HS-27A (cell line): Measurements from ENCODE around the gene GARS1.
"Not testable (repeated sequence)": the region's sequence is repeated elsewhere in the genome, so short reads cannot be mapped to it uniquely, and the experiment has no call there.

ENCODE experiments used
- DNase-seq: peaks from one replicate; pipeline ENCODE4 v3.0.0-alpha.2; 2012; ENCODE audit warnings: low read depth, missing footprints

GARS1 gene

DNA sequence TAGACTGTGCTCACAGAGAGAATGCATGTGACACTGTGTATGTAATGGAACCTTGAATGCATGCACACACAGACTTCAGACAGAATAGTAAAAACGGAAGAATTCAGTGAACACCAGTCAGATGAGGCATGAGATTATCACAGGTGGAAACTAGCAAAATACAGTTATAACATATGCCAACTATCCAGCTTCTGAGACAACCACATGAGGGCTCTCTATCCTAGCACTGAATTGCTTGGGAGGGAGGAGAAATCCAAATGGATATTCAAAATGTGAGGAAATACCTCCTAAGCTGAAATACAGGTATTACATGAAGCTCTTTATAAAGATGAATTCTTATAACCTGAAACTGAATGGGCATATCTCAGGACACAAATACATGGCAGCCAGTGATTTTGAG, 30.6 kb downstream of the GARS1 start:
- DNase-seq: no peak

DNA sequence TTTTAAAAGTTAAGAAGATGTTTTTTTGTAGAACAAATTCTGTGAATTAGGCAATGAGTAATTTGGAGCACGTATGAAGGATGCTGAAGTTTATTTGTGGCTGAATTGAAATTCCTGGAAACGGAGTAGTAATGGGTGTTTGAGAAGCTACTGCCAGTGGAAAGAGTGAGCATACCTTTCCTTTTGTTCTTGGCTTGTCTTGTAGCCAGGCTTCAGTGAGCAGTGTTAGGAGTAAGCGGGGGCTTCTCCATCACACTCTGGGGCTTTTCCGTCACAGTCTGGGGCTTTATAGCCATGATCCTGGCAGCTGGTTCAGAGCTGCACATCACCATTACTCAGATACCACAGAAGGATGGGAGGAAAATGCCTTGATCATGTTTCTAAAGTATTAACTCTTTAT, 32.3 kb downstream of the GARS1 start:
- no peak for DNase-seq

DNA sequence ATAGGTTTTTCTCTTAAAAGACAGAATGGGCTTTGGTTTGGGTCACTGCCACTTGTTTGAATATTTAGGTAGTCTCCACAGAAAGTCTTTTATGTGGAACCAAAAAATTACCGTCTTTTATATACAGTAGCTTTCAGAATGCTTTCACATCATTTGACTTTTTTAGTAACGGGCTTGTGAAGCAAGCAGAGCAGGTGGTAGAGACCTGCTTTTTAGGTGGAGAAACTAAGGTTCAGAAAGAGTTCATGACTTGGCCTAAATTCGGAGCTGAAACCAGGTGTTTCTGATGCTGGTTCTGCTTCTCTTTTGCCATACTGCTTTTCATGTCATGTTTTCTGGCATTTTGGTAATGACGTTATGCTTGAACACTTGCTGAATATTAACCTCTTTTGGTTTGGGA, 36.3 kb downstream of the GARS1 start:
- DNase-seq: no peak

DNA sequence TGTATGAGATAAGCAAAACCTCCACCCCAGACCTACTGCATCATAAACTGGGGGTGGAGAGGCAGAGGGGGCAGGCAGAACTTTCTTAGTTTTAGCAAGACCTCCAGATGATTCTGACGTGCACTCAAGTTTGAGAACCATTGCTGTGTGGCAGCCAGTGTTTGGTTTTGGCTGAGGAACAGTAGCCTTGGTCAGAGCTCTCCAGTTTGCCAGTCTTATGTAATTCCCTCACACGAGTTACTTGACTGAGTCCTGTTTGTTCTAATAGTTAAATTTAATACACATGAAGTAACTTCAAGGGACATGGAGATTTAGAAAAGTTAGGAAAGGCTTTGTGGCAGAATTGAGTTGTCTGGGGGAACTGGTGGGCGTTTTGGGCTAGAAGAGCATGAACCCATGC, 38.5 kb downstream of the GARS1 start:
- no peak for DNase-seq

DNA sequence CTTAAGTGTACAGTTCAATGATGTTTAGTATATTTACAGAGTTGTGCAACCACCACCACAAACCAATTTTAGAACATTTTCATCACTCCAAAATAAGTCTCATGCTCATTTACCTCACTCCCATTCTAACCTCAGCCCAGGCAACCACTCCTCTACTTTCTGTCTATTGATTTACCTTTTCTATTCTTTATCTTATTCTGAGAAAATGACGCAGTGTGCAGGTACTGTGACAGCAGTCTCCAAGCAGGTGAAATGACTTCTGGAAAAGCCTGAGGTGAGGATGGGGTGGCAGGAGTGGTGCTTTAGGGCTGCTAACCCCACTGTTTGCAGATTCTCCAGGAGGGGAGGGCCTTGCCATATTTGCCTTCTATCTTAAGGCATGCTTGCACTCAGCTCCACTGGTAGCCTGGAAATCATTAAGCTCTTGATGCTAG, 39.5 kb downstream of the GARS1 start:
- DNase-seq: no peak

DNA sequence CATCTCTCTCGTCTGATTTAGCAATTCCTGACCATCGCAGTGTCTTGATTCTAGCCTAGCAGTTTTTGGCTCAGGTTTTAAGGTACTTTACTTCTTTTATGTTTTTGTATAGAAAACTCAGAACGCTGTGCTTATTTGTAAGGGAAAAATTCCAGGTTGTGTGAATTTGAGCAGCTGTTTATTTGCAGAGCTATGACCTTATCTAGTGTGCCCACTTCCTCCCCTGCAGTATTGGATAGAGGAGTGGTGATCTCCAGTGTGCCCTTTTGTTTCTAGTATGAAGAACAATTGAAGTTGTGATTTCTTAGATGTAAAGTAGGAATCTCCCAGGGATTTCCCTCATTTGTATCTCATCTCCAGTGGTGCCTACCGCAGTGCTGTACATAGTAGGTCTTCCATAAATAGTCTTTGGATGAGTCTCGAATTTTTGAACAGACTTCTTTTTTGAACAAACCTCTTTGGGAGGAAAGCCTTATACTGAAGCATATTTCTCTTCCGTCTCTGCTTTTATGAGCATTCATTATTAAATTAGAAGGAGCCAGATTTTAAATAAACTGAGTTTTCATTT, 40.0 kb downstream of the GARS1 start:
- no peak for DNase-seq

DNA sequence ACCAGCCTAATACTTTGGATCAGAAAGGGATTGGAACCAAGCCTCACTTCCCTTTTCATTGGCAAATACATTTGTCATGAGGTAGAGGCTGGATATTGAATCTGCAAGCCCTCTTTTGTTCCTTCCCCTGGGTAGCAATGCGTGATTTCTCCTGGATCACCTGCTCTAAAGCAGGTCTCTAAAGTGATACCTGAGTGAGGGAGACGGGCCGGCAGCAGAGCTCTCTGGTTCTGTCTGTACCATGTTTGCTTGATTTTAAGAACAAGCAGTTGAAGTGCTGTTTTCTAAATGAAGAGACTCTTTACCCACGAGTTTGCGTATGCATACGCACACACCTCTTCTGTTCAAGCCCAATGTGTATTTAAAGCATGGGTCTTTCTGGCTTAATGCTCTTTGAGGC, 41.1 kb downstream of the GARS1 start:
- no peak for DNase-seq

DNA sequence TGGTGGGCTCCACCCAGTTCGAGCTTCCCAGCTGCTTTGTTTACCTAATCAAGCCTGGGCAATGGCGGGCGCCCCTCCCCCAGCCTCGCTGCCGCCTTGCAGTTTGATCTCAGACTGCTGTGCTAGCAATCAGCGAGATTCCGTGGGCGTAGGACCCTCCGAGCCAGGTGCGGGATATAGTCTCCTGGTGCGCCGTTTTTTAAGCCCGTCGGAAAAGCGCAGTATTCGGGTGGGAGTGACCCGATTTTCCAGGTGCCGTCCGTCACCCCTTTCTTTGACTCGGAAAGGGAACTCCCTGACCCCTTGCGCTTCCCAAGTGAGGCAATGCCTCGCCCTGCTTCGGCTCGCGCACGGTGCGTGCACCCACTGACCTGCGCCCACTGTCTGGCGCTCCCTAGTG, 47.6 kb downstream of the GARS1 start:
- not testable (repeated sequence) for DNase-seq

DNA sequence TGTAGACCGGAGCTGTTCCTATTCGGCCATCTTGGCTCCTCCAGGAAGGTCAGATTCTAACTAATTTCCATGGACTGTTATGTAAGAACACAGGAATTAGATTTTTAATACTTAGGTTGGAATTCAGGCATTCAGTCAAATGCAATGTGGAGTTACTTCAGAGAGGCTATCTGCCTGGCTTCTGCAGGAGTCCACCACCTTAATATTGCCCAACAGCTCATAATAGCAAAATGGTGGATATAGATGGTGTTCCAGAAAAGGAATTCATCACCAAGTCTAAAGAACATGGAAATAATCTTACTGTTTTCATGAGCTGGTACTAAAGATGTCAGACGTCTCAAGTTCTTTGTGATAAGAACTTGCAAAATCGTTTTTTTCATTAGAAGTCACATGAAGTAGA, 48.1 kb downstream of the GARS1 start:
- no peak for DNase-seq

DNA sequence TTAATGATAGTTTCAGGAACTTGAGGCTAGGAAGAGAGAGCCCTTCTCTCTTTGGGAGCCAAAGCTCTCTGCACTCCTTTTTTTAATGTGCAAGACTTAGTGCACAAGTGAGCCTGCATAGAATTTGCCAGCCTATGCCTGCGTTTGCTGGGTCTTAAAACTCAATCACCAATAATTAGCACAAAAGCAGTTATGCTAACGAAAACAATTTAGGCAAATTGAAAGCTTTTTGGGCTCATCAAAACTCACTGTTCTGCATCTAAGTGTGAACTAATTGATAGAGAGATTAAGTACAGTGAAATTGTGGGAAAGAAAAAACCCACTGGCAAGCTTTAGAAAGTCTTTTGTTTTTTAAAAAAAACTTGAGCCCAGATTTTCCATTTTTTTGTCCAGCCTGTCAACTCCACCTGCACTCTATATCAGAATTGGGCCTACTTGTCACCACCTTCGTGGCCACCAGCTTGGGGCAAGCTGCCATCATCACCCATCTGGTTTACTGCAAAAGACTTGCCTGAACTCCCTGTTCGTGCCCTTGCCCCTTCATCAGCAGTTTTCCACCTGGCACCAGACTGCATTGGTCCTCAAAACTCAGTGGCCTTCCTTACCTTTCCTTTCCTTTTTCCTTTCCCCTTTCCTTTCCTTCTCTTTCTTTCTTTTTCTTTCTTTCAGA, 49.7 kb downstream of the GARS1 start:
- no peak for DNase-seq

DNA sequence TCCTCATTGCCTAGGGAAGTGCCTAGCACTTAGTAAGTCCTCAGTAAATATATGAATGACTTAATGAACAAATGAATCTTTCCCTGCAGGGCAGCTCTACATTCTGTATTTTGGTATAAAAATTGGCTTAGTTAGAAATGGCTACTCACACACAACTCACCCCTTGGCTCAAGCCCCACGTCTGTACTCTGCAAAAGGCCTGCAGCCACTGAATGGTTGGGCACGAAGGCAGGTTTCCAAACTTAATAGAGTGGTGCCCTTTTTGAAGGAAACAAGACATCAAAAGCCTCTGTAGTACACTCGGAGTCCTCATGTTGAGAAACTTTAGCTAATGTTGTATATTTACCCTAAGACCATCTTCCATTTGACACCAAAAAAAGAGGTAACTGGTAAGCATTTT, 51.0 kb downstream of the GARS1 start:
- no peak for DNase-seq

DNA sequence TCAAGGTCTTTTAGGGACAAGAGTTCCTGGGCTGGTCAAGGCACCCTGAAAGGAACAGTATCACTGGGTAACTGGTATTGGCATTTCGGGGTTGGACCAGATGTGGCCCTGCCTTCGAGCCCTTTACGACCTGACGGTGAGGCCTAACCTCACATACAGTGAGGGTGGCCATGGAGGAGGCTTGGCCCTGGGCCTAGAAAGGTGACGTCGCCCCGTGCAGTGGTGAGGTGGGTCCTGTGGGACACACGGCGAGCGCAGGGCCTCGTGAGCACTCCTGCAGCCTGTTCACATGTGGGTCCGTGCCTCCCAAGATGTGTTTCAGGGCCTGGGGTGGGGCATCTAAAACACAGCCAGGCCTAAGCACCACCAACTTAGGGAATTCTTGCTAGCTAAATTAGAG, 51.5 kb downstream of the GARS1 start:
- DNase-seq: no peak

DNA sequence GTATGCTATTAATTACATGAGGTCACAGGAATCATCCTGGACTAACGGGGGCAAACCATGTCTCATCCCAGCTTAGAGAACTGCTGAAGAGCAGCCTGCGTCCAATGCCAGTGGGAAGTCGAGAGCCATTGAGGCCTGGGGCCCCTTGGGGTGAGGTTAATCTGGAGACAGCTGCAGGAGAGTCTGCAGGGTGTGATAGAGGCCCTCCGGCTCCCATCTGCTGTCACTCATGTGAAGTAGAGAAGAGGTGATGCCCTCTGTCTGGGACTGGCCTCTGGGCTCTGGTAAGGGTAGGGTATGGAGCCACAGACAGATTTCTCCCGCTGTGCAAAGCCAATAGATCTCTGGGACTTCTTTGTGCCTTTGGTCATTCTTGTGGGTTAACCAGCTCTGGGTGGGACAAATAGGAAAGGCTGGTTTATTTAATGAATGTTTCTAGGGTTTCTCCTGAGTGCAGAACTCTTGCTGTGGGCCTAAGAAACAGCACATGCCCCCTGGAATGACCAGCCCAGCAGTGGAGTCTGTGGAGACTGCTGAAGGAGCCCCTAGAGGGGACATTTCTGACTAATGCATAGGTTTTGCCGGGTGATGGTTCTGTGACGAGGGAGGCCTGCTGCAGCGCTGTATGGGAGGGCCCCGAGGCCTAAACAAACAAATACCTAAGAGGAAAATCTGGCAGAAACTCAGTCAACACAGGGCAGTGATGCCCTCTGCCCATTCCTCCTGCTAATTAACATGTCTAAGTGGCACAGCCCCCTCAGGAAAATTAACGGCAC, 53.1 kb downstream of the GARS1 start:
- DNase-seq: no peak

DNA sequence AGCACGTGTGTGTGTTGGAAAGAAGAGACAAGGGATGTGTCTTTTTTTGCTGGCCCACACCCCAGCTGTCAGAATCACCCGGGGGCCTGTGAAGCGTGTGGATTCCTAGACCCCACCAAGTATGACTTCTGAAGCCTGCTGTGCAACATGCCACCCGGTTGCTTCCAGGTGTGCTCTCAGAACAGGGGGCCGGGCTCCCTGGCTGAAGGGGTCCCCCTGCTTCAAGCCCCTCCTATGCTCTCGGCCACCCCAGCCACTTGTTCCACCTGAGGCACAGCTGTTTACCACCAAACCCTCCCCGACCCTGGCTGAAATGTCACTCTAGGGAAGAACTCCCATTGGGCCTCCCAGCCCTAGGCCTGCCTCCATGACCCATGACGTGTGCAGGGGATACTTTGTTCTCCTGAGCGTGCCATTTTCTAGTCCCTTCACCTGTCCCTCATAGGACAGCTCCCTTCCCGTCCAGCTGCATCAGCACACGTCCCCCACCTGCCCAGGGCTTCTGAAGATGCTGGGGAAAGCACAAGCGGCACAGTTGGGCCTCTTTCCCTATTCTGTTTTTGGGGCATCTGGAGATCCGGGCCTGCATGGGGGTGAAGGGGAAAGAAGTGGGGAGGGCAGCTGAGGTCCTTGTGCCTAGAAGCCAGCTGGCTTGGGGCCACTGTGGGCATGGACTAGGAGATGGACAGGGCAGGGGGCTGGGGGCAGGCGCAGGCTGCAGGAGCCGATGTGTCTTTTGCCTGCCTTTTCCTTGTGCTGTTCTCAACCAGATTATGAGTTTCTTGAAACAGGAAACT, 54.3 kb downstream of the GARS1 start:
- no peak for DNase-seq

DNA sequence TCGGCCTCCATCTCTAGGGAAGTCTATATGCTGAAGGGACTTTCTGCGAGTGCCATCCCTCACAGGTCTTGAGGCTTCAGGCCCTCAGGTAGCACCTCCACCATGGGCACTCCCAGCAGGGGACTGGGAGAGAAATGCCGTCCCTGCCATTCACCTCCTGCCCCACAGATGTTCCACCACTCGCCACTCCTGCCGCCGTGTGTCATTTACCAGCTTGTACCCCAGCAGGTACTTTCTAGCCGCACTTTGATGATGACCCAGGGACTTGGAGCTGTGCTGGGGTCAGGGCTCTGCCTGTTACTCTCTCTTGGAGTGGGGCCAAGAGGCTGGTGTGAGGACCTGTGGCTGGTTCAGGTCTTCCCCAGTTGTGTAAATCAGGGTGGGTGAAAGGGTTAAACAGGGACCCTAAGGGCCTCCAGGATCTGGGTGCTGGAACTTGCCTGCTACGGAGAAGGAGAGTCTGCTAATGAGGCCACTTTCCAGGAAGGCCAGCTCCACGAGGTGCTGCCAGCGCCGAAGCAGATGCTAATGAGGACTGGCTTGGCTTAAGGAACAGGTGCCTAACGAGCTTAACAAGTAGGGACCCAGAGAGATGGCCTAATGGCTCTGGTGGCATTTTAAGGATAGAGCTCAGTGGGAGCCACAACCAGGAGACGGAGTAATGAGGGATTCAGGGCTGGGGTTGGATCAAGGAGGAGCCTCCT, 55.2 kb downstream of the GARS1 start:
- no peak for DNase-seq

DNA sequence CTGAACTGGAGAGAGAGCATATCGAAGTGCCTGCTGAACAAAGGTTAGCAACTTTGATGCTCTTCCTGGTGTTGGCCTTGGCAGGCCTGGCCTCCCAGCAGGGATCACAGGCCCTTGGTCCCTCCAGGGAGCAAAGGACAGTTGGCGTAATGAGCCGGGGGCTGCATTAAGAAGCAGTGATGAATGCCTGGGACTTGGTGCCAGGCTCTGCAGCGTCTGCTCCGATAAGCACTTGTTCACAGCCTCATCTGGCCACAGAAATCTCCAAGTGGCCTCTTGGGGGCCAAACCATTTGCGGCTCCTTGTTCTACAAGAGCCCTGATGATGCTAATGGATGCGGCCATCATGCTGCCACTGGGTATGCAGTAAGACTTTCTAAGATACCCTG, 55.7 kb downstream of the GARS1 start:
- DNase-seq: no peak

DNA sequence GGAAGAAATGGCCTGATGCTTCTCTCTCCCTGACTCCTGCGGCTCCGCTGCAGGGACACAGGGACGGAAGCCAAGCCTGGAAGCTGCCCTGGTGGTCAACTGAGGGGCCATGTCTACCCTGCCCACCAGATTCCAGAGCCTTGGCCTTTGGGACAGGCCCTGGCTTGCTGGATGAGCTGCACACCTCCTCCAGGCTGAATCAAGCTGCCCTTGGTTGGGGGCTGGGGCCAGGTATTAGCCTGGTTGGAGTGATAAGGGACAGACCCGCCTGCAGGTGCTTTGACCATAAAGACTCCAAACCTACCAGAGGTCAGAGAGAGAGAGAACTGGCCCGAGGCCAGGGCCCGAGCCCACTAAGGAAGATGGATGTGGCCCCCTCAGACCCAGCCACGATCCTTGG, 57.5 kb downstream of the GARS1 start:
- DNase-seq: no peak

DNA sequence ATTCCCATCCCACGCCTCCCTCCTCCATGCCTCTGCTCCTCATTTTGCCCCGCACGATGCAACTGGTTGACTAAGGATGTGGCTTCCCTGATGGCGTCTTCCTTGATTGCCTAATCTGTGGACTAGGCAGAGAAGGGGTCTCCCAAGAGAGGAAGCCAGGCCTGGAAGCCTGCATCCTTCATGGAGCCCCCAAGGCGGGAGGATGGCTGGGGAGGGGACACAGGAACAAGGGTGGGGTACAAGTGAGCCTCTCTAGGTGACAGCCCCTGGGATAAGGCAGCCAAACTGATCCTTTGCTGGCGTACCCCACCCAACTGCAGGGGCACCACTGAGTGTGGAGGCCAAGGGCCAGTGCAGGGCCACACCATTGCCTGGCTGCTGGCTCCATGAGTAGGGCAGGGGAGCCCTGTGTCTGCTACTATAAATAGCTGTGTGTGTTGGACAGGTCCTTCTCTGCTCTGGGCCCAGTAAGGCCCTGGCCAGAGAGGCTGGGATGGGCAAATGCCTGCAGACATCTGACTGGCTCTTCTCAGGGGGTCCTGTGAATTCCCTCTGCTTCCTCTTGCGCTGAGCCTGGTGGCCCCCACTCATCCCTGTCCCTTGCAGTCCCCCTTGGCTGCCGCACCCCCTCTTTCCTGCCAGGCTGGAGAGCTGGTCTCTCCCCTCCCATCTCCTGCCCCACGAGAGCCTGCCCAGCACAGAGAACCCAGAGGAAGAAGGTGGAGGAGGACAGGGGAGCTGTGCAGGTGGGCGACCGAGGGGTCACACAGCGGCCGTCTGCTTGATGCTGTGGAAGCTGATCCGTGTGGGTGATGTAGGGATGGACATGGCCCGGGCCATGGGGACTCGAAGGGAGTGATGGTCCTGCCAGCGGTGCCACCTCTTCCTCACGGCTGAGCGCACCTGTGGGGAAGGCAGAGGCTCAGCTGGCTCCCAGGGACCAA, 58.3 kb downstream of the GARS1 start:
- DNase-seq: no peak

DNA sequence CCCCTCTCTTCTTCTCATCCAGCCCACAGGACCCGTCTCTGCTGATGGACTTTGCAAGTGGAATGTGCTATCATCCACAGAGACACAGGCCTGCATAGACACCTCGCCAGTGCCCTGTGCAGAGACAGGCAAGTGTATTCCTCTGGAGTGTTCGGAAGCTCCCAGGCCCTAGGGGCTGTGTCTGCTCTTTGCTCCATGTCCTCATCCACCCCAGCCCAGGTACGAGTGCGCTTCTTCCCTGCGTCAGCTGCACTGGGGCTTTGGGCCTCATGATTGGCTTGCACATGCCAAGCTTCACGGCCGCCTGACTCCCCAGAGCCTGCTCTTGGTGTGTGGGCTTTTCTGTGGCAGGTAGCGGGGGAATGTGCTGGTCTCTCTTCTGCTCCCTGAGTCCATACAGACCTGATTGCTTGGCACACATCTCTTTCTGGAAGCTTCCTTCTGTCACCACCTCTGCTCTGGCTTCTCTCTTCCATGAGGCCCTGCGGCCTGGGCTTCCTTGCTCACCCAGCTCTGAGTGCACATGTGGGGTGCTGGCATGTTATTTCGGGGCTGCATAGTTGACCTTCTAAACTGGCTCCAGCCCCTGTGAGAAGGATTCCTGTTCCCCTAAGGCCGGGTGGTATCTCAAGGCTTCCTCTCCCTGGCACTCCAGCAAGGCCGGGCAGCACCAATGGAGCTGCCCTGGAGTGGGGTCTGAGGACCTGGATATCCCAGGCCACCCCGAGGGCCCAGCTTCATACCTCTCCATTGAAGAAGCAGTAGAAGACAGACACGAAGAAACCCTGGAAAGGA, 59.8 kb downstream of the GARS1 start:
- no peak for DNase-seq
